Skeletal muscle cell (primary cell): ENCODE data around the gene SFMBT2.

Experiments used
- DNase-seq: peaks from one replicate; pipeline ENCODE4 v3.0.0-alpha.2; 2010; ENCODE audit warnings: low read depth
- H3K4me3 ChIP-seq: 2 replicates; pipeline ENCODE4 v1.5.1; 2011; ENCODE audit warnings: low read depth, mild to moderate bottlenecking, control low read depth, low read length, moderate library complexity

SFMBT2 gene

DNA sequence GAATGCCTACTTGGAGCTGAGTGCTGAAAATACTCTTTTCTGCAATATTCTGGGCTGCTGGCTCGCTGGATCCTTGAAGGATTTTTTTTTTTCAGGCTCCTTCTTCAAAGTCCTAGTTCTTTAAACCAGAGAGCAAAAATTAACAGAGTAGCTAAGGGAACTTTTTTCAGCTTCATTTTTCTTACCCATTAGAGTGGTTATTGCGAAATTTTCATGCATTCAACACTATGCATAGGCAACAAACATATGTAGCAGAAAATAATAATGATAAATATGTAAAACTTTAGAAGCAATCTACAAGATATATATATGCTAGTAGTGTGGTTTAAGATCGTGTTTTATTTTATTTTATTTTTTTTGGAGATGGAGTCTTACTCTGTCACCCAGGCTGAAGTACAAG lies 264.6 kb downstream of the SFMBT2 start:
- no peak for DNase-seq
- H3K4me3 ChIP-seq = no peak overlapping the region

DNA sequence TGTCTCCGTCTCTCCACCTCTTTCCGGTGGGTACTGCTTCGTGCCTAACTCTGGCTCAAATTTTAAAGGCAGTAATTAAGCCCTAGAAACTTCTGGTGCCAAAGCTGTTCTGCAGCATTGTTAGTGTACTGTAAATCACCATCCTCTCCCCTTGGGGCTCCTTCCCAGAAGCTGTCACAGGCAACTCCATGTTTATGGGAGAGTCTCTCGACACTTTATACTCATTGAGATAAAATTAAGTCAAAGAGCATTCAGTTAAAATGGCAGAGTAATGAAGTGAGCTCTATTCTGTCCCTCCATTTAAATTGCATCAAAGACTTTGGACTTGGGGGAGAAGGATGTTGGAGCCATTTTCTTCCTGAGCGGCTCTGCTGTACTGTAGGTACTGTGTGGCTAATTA lies 274.8 kb downstream of the SFMBT2 start:
- DNase-seq = no peak
- no peak overlapping the region for H3K4me3 ChIP-seq

DNA sequence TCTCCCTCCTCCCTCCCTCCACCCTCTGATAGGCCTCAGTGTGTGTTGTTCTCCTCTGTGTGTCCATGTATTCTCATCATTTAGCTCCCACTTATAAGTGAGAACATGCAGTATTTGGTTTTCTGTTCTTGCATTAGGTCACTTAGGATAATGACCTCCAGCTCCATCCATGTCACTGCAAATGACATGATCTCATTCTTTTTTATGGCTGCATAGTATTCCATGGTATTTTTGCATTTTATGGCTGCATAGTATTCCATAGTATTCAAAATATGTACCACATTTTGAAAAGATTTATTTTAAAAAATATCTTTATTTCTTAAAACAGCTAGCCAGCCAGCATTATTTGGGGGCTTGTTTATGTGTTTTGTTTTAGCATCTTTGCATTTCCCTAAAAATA lies 275.6 kb downstream of the SFMBT2 start:
- DNase-seq = no peak
- no peak overlapping the region for H3K4me3 ChIP-seq

DNA sequence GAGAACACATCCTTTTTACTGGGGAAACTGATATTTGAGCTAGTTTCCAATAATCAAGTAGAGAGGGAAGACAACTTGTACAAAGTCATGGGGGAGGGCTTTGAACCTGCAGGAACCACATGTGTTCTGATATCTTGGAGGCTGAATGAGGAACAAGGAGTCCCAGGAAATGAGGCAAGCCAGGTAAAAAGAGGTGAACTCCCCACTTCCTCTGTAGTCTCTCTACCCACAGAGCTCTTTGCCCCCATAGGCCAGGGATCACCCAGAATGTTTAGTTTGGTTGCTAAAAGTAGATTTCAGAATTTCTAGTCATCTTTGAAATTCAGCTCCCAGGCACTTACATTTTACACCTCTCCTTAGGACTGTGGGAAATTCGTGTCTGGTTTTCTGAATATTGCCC lies 276.4 kb downstream of the SFMBT2 start:
- DNase-seq = no peak

DNA sequence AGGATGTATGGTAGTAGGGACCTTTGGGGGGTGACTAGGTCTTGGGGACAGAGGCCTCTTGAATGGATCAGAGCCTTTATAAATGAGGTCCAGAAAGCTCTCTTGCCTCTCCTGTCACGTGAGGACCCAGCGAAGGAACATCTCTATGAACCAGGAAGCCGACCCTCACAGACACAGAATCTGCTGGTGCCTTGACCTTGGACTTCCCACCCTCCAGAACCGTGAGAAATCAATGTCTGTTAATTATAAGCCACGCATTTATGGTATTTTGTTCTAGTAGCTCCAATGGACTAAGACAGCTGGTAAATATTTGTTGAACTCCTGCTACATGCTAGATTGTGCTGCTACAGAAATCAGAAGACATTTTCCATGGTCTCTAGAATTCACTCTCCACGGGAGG lies 276.9 kb downstream of the SFMBT2 start:
- no peak for DNase-seq
- H3K4me3 ChIP-seq = no peak overlapping the region

More for the DNA sequence above, 276.4 kb downstream of the SFMBT2 start:
- H3K4me3 ChIP-seq = no peak overlapping the region

DNA sequence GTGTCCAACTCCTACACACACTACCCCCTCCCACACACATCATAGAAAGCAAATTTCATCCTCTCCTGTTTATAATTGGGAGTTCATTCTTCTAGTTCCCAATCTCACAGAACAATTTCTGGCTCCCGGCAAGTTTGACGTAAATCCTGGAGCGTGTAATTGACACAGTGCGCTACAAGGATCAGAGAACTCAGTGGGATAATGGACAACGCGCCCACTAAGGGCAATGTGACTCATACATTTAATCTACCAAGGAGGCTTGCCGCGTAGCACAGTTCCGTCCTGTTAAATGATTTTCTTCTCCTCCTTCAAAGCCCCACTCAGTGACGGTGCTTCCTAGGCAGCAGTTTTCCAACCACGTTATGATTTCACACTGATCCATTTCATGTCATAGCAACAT lies 277.6 kb downstream of the SFMBT2 start:
- H3K4me3 ChIP-seq = no peak overlapping the region
- DNase-seq = no peak

DNA sequence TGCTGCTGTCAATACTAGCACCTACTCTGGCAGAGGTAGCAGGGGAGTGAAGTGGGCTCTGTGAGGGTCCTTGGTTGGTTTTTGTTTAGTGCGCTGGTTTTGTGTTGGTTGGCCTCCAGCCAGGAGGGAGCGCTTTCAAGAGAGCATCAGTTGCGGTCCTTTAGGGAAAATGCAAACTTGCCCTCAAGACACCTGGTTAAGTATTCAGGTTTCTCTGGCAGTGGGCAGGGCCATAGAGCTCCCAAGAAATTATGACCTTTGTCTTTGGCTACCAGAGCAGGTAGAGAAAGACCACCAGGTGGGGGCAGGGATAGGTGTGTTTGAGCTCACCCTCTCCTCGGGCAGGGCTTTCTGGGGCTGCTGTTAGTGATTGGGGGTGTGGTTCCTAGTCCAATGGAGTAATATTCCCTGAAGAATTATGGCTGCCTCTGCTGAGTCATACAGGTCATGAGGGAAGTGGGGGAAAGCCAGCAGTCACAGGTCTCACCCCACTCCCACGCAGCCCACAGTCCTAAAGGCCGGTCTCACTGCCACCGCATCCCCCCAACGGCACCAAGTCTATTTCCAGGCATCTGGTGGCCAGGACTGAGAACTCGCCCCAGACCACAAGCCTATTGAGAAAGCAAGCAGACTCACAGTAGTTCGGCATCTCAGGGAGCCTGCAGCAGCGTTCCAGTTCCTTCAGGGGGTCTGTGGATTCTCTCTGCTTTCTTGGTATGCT lies 280.5 kb downstream of the SFMBT2 start:
- H3K4me3 ChIP-seq = no peak overlapping the region

DNA sequence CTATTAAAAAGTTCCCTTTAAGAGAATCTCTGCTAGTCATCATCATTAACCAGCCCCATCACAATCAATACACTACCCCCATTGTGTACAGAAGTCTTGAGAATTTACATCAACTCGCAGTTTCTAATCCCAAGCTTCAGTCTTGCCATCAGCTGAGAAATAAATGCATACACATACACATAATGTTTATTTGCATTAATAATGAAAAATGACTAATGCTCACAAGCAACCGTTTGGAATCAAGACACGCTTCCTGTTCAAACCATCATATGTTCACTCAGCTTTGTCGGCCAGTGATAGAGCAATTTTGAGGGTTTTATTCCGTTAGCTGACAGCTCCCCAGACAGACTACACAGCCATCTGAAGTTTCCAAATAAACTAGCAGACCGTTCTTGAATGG lies 287.1 kb downstream of the SFMBT2 start:
- no peak for DNase-seq
- no peak overlapping the region for H3K4me3 ChIP-seq

More for the DNA sequence above, 280.5 kb downstream of the SFMBT2 start:
- no peak for DNase-seq

DNA sequence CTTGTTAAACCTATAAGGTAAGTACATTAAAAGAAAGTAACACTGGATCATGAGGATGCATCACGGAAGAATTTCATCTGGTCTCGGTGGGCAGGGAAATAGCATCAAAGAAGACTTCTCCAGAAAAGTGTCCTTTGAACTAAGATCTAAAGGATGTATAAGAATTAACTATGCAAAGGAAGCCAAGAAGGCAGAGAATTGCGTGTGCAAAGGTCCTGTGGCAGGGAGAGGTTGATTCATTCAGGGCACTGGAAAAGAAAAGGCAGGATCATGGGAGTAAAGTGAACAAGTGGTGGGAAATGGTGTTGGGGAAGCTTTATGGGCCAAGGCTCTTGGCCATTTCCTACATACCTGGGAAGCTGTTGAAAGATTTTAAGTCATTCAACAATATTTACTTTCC lies 288.3 kb downstream of the SFMBT2 start:
- no peak overlapping the region for H3K4me3 ChIP-seq
- DNase-seq = no peak

DNA sequence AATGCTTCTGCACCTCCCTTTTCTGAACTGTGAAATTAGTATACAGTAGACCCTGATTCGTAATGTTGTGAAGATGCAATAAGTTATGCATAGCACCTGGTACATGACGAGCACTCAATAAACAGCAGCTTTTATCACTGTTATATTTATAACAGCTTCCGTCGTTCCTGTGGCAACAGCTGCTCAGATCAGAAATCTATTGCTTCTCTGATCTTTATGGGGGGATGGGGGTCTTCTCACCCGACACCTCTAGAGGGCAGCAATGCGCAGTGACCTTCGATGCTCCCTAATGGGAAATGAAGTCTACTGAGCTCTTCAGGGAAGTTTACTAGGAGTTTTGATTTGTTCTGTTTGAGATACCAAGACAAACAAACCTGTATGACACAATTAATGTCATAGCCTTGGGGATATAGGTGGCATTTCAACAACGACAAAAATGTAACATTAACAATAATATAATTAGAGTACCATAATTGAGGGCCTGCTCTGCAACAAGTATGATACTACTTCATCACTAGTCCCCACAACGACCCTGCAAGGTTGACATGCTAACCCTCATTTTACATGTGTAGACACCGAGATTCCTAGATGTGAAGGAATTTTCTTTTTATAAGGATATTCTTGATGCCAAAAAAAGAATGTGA lies 289.6 kb downstream of the SFMBT2 start:
- no peak for DNase-seq

DNA sequence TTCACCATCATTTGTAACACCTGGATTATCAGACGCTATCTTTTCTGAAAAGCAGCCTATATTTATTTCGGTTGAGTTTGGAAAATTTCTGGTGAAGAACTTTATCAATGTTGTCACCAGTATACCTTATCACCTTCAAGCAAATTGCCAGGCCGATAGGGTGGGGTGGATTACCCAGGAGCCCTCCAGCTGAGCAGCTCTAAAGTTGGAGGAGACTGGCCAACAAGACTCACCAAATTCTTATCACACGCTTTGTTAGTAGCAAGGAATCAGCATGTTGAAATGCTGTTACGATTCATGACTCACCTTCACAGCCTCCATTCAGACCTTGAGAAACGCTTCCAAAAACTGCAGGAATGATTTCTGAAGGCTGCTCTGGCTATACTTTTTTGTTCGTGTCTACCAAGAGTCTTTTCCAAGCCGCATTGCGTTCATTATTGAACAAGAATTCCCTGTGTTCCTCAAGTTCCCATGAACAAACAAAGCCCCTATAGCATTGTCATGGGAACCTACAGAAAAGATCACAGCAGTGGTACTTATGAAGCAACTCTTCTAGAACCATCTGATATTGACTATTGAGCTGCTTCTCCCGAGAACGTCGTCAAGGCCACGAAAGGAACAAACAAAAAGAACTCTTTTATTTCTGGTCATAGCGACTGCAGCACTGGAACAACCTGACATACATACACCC lies 291.4 kb downstream of the SFMBT2 start:
- DNase-seq = no peak
- no peak overlapping the region for H3K4me3 ChIP-seq

More for the DNA sequence above, 289.6 kb downstream of the SFMBT2 start:
- no peak overlapping the region for H3K4me3 ChIP-seq

DNA sequence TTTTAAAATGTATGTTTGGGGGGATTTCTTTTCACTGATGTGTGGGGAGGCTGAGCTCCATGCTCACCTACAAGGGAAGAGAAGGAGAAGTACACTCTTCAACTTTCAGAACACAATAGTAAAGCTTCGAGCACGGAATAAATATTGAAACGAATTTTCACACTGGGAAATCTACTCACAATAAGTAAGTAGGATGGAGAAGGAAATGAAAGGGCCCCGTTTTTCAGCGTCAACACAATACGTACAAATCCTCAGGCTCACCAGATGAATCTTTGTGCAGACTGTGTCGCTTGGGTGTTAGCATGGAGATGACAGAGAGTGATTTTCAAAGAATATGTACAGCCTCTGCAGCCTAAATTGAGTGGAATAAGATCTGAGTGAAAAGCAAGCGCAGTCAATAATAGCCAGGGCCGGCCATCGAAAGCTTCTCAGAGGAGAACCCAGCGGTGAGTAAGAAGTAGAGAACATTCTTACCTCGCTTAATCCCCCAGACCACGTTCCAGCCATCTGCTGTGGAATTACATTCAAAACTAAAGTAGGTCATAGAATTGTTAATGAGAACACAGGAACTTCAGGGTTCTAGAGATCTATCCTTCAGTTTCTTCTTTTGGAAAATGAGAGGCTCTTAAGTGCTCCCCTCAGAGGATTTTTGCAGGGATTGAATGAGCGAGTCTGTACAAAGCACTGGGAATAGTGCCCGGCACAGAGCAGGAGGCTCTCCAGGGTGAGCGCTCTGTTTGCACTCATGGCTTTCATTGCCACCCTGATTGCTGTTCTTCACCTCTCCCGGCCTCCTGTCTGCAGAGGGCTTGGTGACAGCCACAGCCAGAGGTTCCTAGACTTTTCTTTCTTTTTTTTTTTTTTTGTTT lies 292.8 kb downstream of the SFMBT2 start:
- DNase-seq = no peak
- H3K4me3 ChIP-seq = no peak overlapping the region

DNA sequence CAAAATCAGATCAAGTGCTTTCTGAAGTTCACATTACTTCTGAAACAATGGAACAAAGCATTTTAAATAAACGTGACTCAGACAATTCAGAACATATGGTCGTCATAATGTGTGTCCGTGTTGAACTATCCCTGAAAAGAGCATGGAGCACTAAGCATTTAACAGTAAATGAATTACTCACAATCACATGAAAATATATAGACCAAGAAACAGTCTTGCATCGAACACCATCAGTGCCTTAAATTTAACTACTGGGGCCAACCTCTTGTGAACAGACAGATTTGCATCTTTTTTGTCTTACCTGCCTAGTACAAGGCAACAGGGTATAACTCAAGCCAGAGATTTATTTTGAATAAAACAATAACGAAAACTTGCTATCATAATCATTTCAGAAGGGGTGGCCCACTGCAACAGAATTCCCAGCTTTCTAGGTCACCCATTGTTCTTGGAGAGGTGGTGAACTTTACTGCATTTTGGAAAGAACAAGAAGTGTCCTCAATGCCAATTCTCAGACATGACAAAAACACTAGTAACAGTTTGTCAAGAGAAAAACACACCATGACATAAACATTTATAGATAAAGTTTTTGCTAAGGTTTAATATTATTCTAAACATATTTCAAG lies 293.5 kb downstream of the SFMBT2 start:
- no peak for DNase-seq
- H3K4me3 ChIP-seq = no peak overlapping the region

DNA sequence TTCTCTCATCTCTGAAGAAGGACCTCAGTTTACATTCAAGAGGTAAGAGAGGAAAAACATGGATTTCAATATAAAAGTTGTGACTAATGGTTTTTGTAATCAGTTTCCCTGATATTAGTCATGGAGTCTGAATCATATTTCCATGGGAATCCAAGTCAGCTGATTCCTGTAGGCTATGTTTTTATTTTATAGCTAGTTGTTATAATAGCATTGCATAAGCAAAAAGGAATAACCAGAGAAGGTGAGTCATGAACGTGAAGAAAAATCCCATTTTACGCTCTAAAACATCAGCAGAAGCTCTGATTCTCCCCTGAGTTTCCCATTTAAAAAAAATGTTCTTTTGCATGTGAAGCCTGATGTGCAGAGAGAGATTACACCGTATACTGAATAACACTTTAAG lies 299.3 kb downstream of the SFMBT2 start:
- peak; percentile 73 for DNase-seq
- H3K4me3 ChIP-seq = no peak overlapping the region

DNA sequence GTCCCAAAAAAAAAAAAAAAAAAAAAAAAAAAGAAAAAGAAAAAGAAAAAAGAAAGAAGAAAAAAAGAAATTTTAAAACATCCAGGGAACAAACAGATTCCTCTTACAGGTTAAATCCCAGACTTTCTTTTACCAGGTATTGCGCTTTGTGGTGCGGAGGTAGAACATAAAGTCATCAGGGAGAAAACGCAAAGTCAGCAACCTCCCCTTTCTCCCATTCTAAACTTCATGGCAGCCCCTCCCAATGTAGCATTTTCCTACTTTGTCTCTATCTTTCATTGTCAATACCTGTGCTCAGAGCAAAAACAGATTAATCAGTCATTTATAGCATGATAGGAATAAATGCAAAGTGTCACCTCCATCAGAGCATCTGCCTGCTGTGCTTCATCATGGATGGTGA lies 299.7 kb downstream of the SFMBT2 start:
- no peak for DNase-seq
- H3K4me3 ChIP-seq = no peak overlapping the region
